Sigmoid colon (tissue), 4 donors: ENCODE measurements around the gene TSPAN9.

ENCODE experiments used
- EP300 ChIP-seq, 4 donors: sonication (generic); formaldehyde crosslinking; IDR thresholded peaks; one replicate each; pipeline ENCODE4 v1.6.1; 2017; ENCODE audit warnings: antibody characterized with exemption in 4 of 4
- TF ChIP-seq, protein P1 (sequence below), 4 experiments: fragments of 450-650 bp in 3 of 4; fragments of 200-600 bp in 1 of 4; IDR thresholded peaks; one replicate each; pipeline ENCODE4 v1.5.1; 2016 to 2019; ENCODE audit warnings: antibody characterized with exemption in 4 of 4, mild to moderate bottlenecking in 3 of 4, moderate library complexity in 2 of 4

- TF ChIP-seq, protein P1, sequence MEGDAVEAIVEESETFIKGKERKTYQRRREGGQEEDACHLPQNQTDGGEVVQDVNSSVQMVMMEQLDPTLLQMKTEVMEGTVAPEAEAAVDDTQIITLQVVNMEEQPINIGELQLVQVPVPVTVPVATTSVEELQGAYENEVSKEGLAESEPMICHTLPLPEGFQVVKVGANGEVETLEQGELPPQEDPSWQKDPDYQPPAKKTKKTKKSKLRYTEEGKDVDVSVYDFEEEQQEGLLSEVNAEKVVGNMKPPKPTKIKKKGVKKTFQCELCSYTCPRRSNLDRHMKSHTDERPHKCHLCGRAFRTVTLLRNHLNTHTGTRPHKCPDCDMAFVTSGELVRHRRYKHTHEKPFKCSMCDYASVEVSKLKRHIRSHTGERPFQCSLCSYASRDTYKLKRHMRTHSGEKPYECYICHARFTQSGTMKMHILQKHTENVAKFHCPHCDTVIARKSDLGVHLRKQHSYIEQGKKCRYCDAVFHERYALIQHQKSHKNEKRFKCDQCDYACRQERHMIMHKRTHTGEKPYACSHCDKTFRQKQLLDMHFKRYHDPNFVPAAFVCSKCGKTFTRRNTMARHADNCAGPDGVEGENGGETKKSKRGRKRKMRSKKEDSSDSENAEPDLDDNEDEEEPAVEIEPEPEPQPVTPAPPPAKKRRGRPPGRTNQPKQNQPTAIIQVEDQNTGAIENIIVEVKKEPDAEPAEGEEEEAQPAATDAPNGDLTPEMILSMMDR (IDR thresholded peaks at IDR 0.05) = no peak
- no peak for TF ChIP-seq EP300 (IDR thresholded peaks at IDR 0.05)
These were observed 248.6 kb downstream of the TSPAN9 start for GRCh38 chr12:3325736-3326135.
